ENCODE measurements around the gene MYO1G.

Gene MYO1G

DNA sequence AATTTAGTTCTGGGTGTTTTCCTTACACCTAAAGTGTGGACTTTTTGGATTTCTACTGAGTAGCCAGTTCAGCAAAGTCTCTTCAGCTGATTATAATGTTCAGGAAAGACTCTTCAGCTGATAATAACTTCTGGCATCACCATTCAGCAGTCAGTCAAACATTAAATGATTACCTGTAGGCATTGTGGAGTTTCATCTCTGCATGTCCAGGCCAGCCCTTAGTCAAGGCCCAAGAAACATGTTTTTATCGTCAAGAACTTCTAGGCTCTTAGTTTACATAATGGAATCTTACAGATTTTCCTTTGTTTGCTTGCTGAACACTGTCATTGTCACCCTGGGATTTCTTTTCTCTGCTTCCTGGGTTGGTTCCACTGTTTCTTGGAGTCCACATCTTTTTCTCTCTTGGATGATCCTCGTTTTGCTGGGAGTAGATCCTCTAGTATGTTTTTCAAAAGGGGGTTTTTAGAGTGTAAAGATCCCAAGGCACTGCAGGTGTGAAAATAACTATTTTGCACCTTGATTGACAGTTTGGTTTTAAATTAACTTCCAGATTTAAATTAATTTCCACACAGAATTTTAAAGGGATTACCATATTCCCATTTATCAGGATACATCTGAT is 45.4 kb upstream of the MYO1G start:
- in situ Hi-C loops (cut with MboI; ENCODE audit: low pct_unique_long_range_greater_than_20kb, low sequenced_read_pairs, unreplicated experiment), result no loop called here
- no peak for TF ChIP-seq CTCF (IDR thresholded peaks at IDR 0.05; ENCODE audit: extremely low read depth, insufficient read depth, missing control alignments)
- DNase-seq (ENCODE audit: low spot score), result no peak

DNA sequence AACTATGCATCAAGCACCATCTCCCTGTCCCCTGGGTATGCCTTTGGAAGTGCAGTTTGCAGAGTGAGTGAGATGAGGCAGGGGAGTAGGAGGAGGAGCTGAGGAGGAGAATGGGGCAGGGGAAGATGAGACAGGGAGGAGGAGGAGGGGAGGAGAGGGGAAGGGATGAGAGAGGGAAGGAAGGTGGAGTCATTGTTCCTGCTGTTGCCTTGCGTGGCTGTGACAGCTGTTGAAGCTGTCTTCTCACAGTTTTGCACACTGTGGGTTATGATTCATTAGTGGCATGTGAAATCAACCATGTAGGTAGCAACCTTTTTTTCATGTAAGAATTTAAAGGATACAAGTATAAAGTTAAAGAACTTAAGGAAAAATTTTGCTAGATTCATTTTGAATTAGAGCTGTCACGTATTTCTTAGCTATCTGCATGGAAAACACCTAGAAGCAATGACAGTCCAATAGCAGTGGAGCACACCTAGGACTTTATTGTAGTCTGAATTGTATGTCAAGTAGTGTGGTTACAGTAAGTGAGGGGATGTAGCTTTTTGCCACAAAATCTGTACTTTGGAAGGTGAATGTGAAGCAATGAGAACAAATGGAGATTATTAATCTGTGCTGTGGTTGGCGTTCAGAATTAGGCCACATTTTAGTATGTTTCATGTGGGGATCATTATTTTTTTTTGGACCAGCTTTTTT is 42.9 kb upstream of the MYO1G start:
- no peak for DNase-seq (ENCODE audit: low spot score)
- in situ Hi-C loops (cut with MboI; ENCODE audit: low pct_unique_long_range_greater_than_20kb, low sequenced_read_pairs, unreplicated experiment), result no loop called here
- no peak for TF ChIP-seq CTCF (IDR thresholded peaks at IDR 0.05; ENCODE audit: extremely low read depth, insufficient read depth, missing control alignments)

DNA sequence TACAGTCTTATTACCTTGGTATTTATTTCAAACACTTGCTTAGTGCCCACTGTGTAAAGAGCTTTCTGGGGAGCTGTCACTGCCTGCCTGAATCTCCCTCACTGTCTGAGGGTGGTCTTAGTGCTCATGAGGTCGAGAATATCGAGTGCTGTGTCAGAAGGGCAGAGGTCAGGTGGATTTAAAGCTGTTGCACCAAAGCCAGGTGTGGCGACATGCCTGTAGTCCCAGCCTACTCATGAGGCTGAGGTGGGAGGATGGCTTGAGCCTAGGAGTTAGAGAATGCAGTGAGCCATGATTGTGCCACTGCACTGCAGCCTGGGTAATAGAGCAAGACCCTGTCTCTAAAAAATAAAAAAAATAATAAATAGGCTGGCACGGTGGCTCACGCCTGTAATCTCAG is 42.1 kb upstream of the MYO1G start:
- in situ Hi-C loops (cut with MboI; ENCODE audit: low pct_unique_long_range_greater_than_20kb, low sequenced_read_pairs, unreplicated experiment), result no loop called here
- TF ChIP-seq CTCF (IDR thresholded peaks at IDR 0.05; ENCODE audit: extremely low read depth, insufficient read depth, missing control alignments), result no peak
- DNase-seq (ENCODE audit: low spot score), result no peak

DNA sequence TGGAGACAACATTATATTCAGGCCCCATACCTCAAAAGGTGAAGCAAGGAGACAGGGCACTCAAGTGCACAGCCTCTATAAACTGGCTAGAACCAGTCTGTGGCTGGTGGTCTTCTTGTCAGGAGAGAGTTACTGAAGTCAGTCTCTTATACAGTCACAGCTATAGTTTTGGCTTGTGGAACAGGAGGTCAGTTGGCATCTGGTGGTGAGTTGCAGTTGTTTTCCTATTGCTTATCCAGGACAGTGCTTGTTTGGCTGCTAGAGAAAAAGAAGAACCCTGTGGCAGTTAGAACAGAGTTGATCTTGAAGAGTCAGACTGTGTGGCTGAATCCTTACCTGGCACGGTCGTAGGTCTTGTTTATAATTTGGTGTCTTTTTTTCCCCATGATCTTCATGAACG is 38.4 kb upstream of the MYO1G start:
- TF ChIP-seq CTCF (IDR thresholded peaks at IDR 0.05; ENCODE audit: extremely low read depth, insufficient read depth, missing control alignments), result no peak
- in situ Hi-C loops (cut with MboI; ENCODE audit: low pct_unique_long_range_greater_than_20kb, low sequenced_read_pairs, unreplicated experiment), result no loop called here
- no peak for DNase-seq (ENCODE audit: low spot score)

GRCh38 chr7:45015313-45015712 is 36.5 kb upstream of the MYO1G start:
- in situ Hi-C loops (cut with MboI; ENCODE audit: low pct_unique_long_range_greater_than_20kb, low sequenced_read_pairs, unreplicated experiment), result no loop called here
- DNase-seq (ENCODE audit: low spot score), result no peak
- TF ChIP-seq CTCF (IDR thresholded peaks at IDR 0.05; ENCODE audit: extremely low read depth, insufficient read depth, missing control alignments), result no peak

- TF ChIP-seq CTCF (IDR thresholded peaks at IDR 0.05; ENCODE audit: extremely low read depth, insufficient read depth, missing control alignments), result no peak
- DNase-seq (ENCODE audit: low spot score), result no peak
- in situ Hi-C loops (cut with MboI; ENCODE audit: low pct_unique_long_range_greater_than_20kb, low sequenced_read_pairs, unreplicated experiment), result no loop called here
Measured at GRCh38 chr7:45013465-45013967, 34.7 kb upstream of the MYO1G start.
